Skeletal muscle cell (primary cell): ENCODE measurements around the gene PLAAT5.
"Not testable (repeated sequence)": the region's sequence is repeated elsewhere in the genome, so short reads cannot be mapped to it uniquely, and the experiment has no call there.

ENCODE experiments used
- DNase-seq: peaks from one replicate; pipeline ENCODE4 v3.0.0-alpha.2; 2010; ENCODE audit warnings: low read depth
- H3K4me3 ChIP-seq: 2 replicates; pipeline ENCODE4 v1.5.1; 2011; ENCODE audit warnings: low read depth, mild to moderate bottlenecking, control low read depth, low read length, moderate library complexity

The PLAAT5 gene

GRCh38 chr11:63491636-63492372 lies 837 bp upstream of the PLAAT5 start:
- no peak overlapping the region for H3K4me3 ChIP-seq
- DNase-seq = no peak

DNA sequence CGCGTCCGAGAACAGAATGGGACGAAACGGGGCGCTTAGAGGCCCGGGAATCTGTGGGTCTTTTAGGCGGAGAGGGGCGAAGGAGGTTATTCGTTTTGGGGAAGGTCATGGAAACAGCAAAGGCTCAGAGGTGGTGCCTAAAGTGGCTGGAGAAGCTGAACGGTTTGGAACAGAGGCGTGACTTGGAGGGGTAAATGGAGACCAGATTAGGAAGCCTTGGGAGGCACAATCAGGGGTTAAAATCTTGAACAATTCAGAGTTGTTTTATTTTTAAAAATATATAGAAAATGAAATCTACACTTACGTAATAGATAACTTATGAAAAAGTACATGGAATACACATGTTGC lies 247 bp upstream of the PLAAT5 start:
- no peak for DNase-seq
- peak overlapping the region; percentile 34 for H3K4me3 ChIP-seq

DNA sequence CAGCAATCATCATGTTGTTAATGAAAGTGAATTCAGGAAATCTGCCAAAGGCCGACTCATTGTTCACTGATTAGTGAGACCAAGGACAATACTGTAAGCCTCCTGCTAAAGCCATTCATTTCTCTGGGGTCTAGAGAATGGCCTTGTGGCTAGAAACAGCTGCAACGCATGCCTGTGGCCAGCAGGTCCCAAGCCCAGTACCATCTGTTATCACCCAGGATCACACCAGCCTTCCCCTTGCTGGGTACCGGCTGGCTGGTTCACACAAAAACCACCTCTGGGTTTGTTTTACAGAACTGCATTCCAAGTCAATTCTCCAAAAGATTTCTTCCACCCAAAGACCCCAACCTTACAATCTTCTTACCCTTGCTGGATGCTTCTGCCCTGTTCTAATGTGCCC lies 1.1 kb downstream of the PLAAT5 start:
- DNase-seq = peak; percentile 18
- H3K4me3 ChIP-seq = no peak overlapping the region

- DNase-seq = no peak
Measured at GRCh38 chr11:63488789-63489188, 2.2 kb downstream of the PLAAT5 start.

GRCh38 chr11:63485777-63486176 lies 5.2 kb downstream of the PLAAT5 start:
- H3K4me3 ChIP-seq = no peak overlapping the region
- no peak for DNase-seq

More at GRCh38 chr11:63488789-63489188, 2.2 kb downstream of the PLAAT5 start:
- H3K4me3 ChIP-seq = no peak overlapping the region

DNA sequence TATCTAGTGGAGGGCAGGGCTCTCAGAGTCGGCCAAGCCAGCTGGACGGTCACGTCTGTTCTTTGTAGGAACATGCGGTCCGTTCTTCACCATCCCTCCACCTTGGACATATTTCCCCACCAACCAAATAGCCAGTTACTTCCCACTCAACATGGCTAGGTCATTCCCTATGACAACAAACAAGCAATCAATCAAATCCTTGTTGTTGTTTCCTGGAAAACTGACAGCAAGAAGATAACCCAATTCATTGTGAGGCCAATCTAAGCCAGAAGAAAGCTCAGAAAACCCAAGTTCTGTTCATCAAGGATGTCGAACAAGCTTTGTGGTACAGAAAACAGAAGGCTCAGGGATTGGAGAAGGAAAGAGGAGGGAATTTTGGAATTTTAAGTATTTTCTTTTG lies 10.9 kb downstream of the PLAAT5 start:
- DNase-seq = no peak

DNA sequence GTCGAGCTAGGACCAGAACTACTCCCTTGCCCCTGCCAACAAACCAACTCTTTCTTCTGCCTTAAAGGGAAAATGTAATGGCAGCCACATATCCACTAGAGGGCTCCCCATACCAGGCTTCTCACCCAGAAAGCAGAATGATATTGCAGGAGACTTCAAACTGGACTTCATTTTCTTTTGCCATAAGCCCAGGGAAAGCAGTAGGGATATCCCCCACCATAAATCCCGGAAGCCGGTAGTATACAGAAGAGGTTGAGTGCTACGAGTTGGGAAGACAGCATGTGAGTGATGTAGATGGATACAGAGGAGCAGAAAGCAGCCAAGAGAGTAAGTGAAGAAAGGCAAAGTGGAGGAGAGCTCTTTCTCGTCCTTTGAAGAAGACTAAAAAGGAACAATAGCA lies 12.1 kb downstream of the PLAAT5 start:
- peak; percentile 35 for DNase-seq

More for the DNA sequence above, 10.9 kb downstream of the PLAAT5 start:
- H3K4me3 ChIP-seq = no peak overlapping the region

GRCh38 chr11:63476618-63477017 lies 14.3 kb downstream of the PLAAT5 start:
- no peak for DNase-seq
- H3K4me3 ChIP-seq = no peak overlapping the region

More for the DNA sequence above, 12.1 kb downstream of the PLAAT5 start:
- H3K4me3 ChIP-seq = no peak overlapping the region

DNA sequence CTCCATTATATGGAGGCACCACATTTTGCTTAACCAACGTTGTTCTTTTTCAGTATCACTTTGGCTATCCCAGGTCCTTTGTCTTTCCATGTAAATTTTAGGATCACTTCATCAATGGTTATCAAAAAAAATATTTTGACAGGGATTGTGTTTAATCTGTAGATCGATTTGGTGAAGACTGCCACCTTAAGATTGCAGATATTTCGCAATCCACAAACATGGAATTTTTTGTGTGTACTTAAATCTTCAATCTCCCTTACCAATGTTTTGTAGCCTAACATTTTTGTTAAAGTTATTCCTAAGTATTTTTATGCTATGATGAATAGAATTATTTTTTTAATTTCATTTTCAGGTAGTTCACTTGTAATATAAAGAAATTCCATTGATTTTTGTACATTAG lies 18.6 kb downstream of the PLAAT5 start:
- H3K4me3 ChIP-seq = no peak overlapping the region
- DNase-seq = no peak

DNA sequence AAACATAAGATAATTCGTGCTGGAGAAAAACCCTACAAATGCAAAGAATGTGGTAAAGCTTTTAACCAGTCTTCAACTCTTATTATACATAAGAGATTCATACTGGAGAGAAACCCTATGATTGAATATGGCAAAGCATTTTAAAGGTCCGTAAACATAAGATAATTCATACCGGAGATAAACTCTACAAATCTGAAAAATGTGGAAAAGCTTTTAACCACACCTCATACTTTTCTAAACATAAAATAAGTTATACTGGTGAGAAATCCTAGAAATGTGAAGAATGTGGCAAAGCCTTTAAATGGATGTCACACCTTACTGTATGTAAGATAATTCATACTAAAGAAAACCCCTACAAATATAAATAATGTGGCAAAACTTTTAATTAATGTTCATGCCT lies 20.7 kb downstream of the PLAAT5 start:
- H3K4me3 ChIP-seq = no peak overlapping the region
- no peak for DNase-seq

GRCh38 chr11:63462137-63462536 lies 28.8 kb downstream of the PLAAT5 start:
- DNase-seq = no peak
- H3K4me3 ChIP-seq = no peak overlapping the region

- no peak for DNase-seq
- no peak overlapping the region for H3K4me3 ChIP-seq
Measured at GRCh38 chr11:63459586-63459985, 31.4 kb downstream of the PLAAT5 start.

- DNase-seq = no peak
- no peak overlapping the region for H3K4me3 ChIP-seq
Measured at GRCh38 chr11:63448646-63449045, 42.3 kb downstream of the PLAAT5 start.

- DNase-seq = peak; percentile 5
- H3K4me3 ChIP-seq = no peak overlapping the region
Measured at GRCh38 chr11:63445720-63446119, 45.2 kb downstream of the PLAAT5 start.

- H3K4me3 ChIP-seq = no peak overlapping the region
- DNase-seq = no peak
Measured at GRCh38 chr11:63445118-63445517, 45.8 kb downstream of the PLAAT5 start.

- DNase-seq = no peak
- no peak overlapping the region for H3K4me3 ChIP-seq
Measured at GRCh38 chr11:63444160-63444559, 46.8 kb downstream of the PLAAT5 start.

- no peak for DNase-seq
- H3K4me3 ChIP-seq = no peak overlapping the region
Measured at GRCh38 chr11:63443714-63444113, 47.3 kb downstream of the PLAAT5 start.

DNA sequence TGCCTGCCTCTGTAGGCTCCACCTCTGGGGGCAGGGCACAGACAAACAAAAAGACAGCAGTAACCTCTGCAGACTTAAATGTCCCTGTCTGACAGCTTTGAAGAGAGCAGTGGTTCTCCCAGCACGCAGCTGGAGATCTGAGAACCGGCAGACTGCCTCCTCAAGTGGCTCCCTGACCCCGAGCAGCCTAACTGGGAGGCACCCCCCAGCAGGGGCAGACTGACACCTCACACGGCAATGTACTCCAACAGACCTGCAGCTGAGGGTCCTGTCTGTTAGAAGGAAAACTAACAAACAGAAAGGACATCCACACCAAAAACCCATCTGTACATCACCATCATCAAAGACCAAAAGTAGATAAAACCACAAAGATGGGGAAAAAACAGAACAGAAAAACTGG lies 55.1 kb downstream of the PLAAT5 start:
- DNase-seq, H3K4me3 ChIP-seq: not testable (repeated sequence)

DNA sequence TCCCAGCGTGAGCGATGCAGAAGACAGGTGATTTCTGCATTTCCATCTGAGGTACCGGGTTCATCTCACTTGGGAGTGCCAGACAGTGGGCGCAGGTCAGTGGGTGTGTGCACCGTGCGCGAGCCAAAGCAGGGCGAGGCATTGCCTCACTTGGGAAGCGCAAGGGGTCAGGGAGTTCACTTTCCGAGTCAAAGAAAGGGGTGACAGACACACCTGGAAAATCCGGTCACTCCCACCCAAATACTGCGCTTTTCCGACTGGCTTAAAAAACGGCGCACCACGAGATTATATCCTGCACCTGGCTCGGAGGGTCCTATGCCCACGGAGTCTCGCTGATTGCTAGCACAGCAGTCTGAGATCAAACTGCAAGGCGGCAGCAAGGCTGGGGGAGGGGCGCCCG lies 55.6 kb downstream of the PLAAT5 start:
- DNase-seq, H3K4me3 ChIP-seq: not testable (repeated sequence)

- DNase-seq, H3K4me3 ChIP-seq: not testable (repeated sequence)
Measured at GRCh38 chr11:63430731-63431130, 60.2 kb downstream of the PLAAT5 start.

DNA sequence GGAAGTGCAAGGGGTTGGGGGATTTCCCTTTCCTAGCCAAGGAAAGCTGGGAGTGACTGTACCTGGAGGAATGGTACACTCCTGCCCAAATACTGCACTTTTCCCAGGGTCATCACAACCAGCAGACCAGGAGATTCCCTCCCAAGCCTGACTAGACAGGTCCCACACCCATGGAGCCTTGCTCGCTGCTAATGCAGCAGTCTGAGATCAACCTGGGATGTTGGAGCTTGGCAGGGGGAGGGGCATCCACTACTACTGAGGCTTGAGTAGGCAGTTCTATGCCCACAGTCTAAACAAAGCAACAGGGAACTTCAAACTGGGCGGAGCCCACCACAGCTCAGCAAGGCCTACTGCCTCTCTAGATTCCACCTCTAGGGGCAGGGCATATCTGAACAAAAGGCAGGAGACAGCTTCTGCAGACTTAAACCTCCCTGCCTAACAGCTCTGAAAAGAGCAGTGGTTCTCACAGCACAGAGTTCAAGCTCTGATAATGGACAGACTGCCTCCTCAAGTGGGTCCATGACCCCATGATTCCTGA lies 62.9 kb downstream of the PLAAT5 start:
- no peak overlapping the region for H3K4me3 ChIP-seq
- no peak for DNase-seq
